GM23338 (cell line): ENCODE results near the gene SLC9C1. TPM values are rescaled to one million over a fixed set of nuclear protein-coding genes. Genes with fewer than 3 reads are reported as not detected.

Experiments
- ATAC-seq: fragments of 200-7000 bp; cut with Tn5 transposase; 3 replicates; pipeline ENCODE4 v1.9.1; 2020
- DNase-seq: peaks from one replicate; pipeline ENCODE4 v3.0.0-alpha.2; 2015; ENCODE audit warnings: low spot score
- H2AFZ ChIP-seq: fragments of 200-600 bp; sonication (generic); 2 replicates; pipeline ENCODE4 v1.8.0; 2016; ENCODE audit warnings: antibody characterized with exemption, mild to moderate bottlenecking, moderate library complexity
- H3F3A ChIP-seq: fragments of 200-600 bp; sonication (generic); replicated peaks from 2 replicates; pipeline ENCODE4 v1.8.0; 2017; ENCODE audit warnings: antibody characterized with exemption, mixed run types, low read depth
- H3K27ac ChIP-seq: fragments of 200-600 bp; sonication (generic); 2 replicates; pipeline ENCODE4 v1.6.1; 2016; ENCODE audit warnings: low read depth
- H3K27me3 ChIP-seq: fragments of 200-600 bp; sonication (generic); 2 replicates; pipeline ENCODE4 v1.8.0; 2016; ENCODE audit warnings: mild to moderate bottlenecking, mixed run types, moderate library complexity; ENCODE audit not compliant: insufficient read depth
- H3K36me3 ChIP-seq: fragments of 200-600 bp; sonication (generic); 2 replicates; pipeline ENCODE4 v1.8.0; 2016; ENCODE audit warnings: mild to moderate bottlenecking; ENCODE audit not compliant: insufficient read depth
- H3K4me1 ChIP-seq: fragments of 200-600 bp; sonication (generic); 2 replicates; pipeline ENCODE4 v1.8.0; 2016; ENCODE audit warnings: mild to moderate bottlenecking, moderate library complexity; ENCODE audit not compliant: insufficient read depth
- H3K4me2 ChIP-seq: fragments of 200-600 bp; sonication (generic); 2 replicates; pipeline ENCODE4 v1.7.1; 2017; ENCODE audit warnings: mixed run types
- H3K4me3 ChIP-seq: fragments of 200-600 bp; sonication (generic); 2 replicates; pipeline ENCODE4 v1.6.1; 2016; ENCODE audit warnings: mixed run types
- H3K79me2 ChIP-seq: fragments of 200-600 bp; sonication (generic); replicated peaks from 2 replicates; pipeline ENCODE4 v1.8.0; 2017; ENCODE audit warnings: mild to moderate bottlenecking; ENCODE audit not compliant: insufficient read depth
- H3K9me2 ChIP-seq: fragments of 200-600 bp; sonication (generic); 2 replicates; pipeline ENCODE4 v1.8.0; 2017; ENCODE audit not compliant: insufficient read depth
- H4K20me1 ChIP-seq: fragments of 200-600 bp; sonication (generic); replicated peaks from 2 replicates; pipeline ENCODE4 v1.8.0; 2017; ENCODE audit warnings: mild to moderate bottlenecking; ENCODE audit not compliant: insufficient read depth
- H3K27ac Mint-ChIP-seq: 2 replicates; pipeline ENCODE4 v1.8.0; 2020; ENCODE audit warnings: inconsistent platforms, mild to moderate bottlenecking, moderate library complexity, mixed read lengths
- H3K27me3 Mint-ChIP-seq: 3 replicates; pipeline ENCODE4 v1.8.0; 2022; ENCODE audit warnings: low read depth, mild to moderate bottlenecking, moderate library complexity, mixed read lengths, inconsistent platforms; ENCODE audit not compliant: insufficient read depth, poor library complexity
- H3K36me3 Mint-ChIP-seq: 3 replicates; pipeline ENCODE4 v1.8.0; 2021; ENCODE audit warnings: low read depth, mild to moderate bottlenecking, inconsistent platforms, moderate library complexity, mixed read lengths
- H3K4me1 Mint-ChIP-seq: 3 replicates; pipeline ENCODE4 v1.8.0; 2020; ENCODE audit warnings: mild to moderate bottlenecking, inconsistent platforms, mixed read lengths
- H3K4me3 Mint-ChIP-seq: 3 replicates; pipeline ENCODE4 v1.8.0; 2021; ENCODE audit warnings: moderate library complexity, mild to moderate bottlenecking, inconsistent platforms, mixed read lengths
- H3K9me3 Mint-ChIP-seq: 3 replicates; pipeline ENCODE4 v1.8.0; 2020; ENCODE audit warnings: moderate library complexity, mild to moderate bottlenecking, inconsistent platforms, mixed read lengths
- CREB1 ChIP-seq: fragments of 250-450 bp; sonication (Bioruptor Pico); IDR thresholded peaks from 2 replicates; pipeline ENCODE4 v1.5.0; 2020; ENCODE audit warnings: low read depth, mild to moderate bottlenecking, moderate library complexity
- CTCF ChIP-seq, 2 experiments: fragments of 200-600 bp in 1 of 2; sonication (generic) in 1 of 2; conservative IDR thresholded peaks; 2 replicates each; pipeline versions ENCODE4 v1.5.1 to v1.6.1; 2016 to 2017; ENCODE audit warnings: antibody characterized with exemption in 2 of 2, low read depth in 2 of 2, mild to moderate bottlenecking in 2 of 2, moderate library complexity in 1 of 2
- EZH2 ChIP-seq: fragments of 200-600 bp; sonication (generic); IDR thresholded peaks from one replicate; pipeline ENCODE4 v1.8.0; 2017; ENCODE audit warnings: antibody characterized with exemption, mild to moderate bottlenecking, low read depth; ENCODE audit not compliant: unreplicated experiment
- EZH2phosphoT487 ChIP-seq: fragments of 200-600 bp; sonication (generic); IDR thresholded peaks from one replicate; pipeline ENCODE4 v1.8.1; 2018; ENCODE audit warnings: antibody characterized with exemption; ENCODE audit not compliant: unreplicated experiment
- JUNB ChIP-seq: IDR thresholded peaks from one replicate; pipeline ENCODE4 v1.6.1; 2016; ENCODE audit warnings: antibody characterized with exemption; ENCODE audit not compliant: unreplicated experiment
- NANOG ChIP-seq: IDR thresholded peaks from 2 replicates; pipeline ENCODE4 v1.6.1; 2016; ENCODE audit warnings: antibody characterized with exemption, borderline replicate concordance
- POLR2AphosphoS5 ChIP-seq: IDR thresholded peaks from 2 replicates; pipeline ENCODE4 v1.6.1; 2016; ENCODE audit warnings: antibody characterized with exemption, low read depth
- STAT1 ChIP-seq: IDR thresholded peaks from one replicate; pipeline ENCODE4 v1.6.1; 2016; ENCODE audit warnings: antibody characterized with exemption; ENCODE audit not compliant: unreplicated experiment
- ZNF114 ChIP-seq: fragments of 250-450 bp; sonication (Bioruptor Pico); IDR thresholded peaks from 2 replicates; pipeline ENCODE4 v1.5.0; 2020; ENCODE audit warnings: mild to moderate bottlenecking, moderate library complexity
- ZNF331 ChIP-seq: fragments of 250-450 bp; sonication (Bioruptor Pico); IDR thresholded peaks from 2 replicates; pipeline ENCODE4 v1.5.0; 2020; ENCODE audit warnings: low read depth, mild to moderate bottlenecking, moderate library complexity
- polyA plus RNA-seq: library from polyadenylated mRNA; unstranded; fragments of >200 nt; fragmentation: Nextera tagmentation; extraction: Ambion mirVana; gene quantifications from 2 replicates; pipeline ENCODE4 v1.2.1, GENCODE V29; 2016
- total RNA-seq: library from RNA; depleted of rRNA; stranded (reverse); fragments of >200 nt; shearing (Covaris generic); gene quantifications from 2 replicates; pipeline ENCODE4 v1.2.3, GENCODE V29; 2014
- TF ChIP-seq, protein P1 (sequence below): IDR thresholded peaks from 2 replicates; pipeline ENCODE4 v1.6.1; 2016; ENCODE audit warnings: antibody characterized with exemption
- TF ChIP-seq, protein P2 (sequence below): fragments of 250-450 bp; sonication (Bioruptor Pico); IDR thresholded peaks from 2 replicates; pipeline ENCODE4 v1.5.0; 2020; ENCODE audit warnings: mild to moderate bottlenecking, moderate library complexity

The SLC9C1 gene
- total and polyA plus RNA-seq, 2 experiments from 2014 or later = 0.97 to 1.8 TPM

- Histone ChIP-seq H3K27me3 (no peaks in the 10 kb centered on the region), H4K20me1 (no peaks in the 10 kb centered on the region), H3K36me3 (no peaks in the 10 kb centered on the region; the same call in 1 of the 2 replicates), H3K79me2 (no peaks in the 10 kb centered on the region), H3K9me2 (no peaks in the 10 kb centered on the region), H3K4me2 (no peak overlapping the region), H3K27ac (no peak overlapping the region), H3K4me3 (no peak overlapping the region), H2AFZ (no peak overlapping the region), H3K4me1 (no peaks in the 10 kb centered on the region), H3F3A (0 out of 2 replicates have a peak, but pooled peaks cover 4% of the 10 kb centered on the region)
- Mint-ChIP-seq H3K36me3 (peaks cover 3% of the 10 kb centered on the region; the same call in 2 of the 3 replicates), H3K9me3 (no peaks in the 10 kb centered on the region; the same call in 2 of the 3 replicates), H3K27me3 (no peaks in the 10 kb centered on the region), H3K4me1 (peaks cover 5% of the 10 kb centered on the region), H3K27ac (no peak overlapping the region), H3K4me3 (no peak overlapping the region)
- ATAC-seq (no peak), DNase-seq (no peak)
- TF ChIP-seq POLR2AphosphoS5 (no peak), EZH2phosphoT487 (no peak), NANOG (no peak), ZNF114 (no peak), JUNB (no peak)
- TF ChIP-seq, protein P1, sequence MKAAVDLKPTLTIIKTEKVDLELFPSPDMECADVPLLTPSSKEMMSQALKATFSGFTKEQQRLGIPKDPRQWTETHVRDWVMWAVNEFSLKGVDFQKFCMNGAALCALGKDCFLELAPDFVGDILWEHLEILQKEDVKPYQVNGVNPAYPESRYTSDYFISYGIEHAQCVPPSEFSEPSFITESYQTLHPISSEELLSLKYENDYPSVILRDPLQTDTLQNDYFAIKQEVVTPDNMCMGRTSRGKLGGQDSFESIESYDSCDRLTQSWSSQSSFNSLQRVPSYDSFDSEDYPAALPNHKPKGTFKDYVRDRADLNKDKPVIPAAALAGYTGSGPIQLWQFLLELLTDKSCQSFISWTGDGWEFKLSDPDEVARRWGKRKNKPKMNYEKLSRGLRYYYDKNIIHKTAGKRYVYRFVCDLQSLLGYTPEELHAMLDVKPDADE = no peak
These were observed 184.7 kb downstream of the SLC9C1 start for GRCh38 chr3:112109322-112109721.

DNA sequence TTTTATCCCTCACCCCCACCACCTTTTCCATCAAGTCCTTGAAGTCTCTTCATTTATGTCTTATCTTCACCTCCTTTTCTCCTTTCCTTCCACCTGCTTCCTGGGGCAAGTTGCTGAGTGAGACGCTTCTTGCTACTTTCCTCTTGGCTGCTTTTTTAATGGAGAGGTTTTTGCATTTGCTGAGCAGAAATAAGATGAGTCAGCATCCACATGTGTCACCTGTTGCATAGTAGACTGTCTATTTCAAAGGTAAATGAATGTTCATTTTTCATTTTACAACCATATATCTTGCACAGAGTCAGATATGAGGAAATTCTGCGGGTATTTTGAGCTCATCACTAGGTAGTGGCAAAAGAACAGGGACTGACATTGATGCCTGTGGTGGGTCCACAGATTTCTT, 189.2 kb downstream of the SLC9C1 start:
- DNase-seq (no peak), ATAC-seq (no peak)
- H3K27ac Mint-ChIP-seq = peak overlapping the region; percentile 3; the same call in 1 of the 2 replicates
- no peak overlapping the region for H3K4me3 ChIP-seq
- H3K27me3 ChIP-seq = no peaks in the 10 kb centered on the region
- no peaks in the 10 kb centered on the region for H3K9me2 ChIP-seq
- H3K36me3 Mint-ChIP-seq = no peaks in the 10 kb centered on the region; the same call in 2 of the 3 replicates
- no peak overlapping the region for H3K27ac ChIP-seq
- H3K9me3 Mint-ChIP-seq = no peaks in the 10 kb centered on the region
- H3K27me3 Mint-ChIP-seq = peaks cover 1% of the 10 kb centered on the region
- no peaks in the 10 kb centered on the region for H3K79me2 ChIP-seq
- no peak overlapping the region for H2AFZ ChIP-seq
- H3K4me3 Mint-ChIP-seq = no peak overlapping the region
- H3K4me1 Mint-ChIP-seq = peaks cover 5% of the 10 kb centered on the region; the same call in 2 of the 3 replicates
- no peaks in the 10 kb centered on the region for H3F3A ChIP-seq
- no peaks in the 10 kb centered on the region for H3K4me1 ChIP-seq
- H3K36me3 ChIP-seq = no peaks in the 10 kb centered on the region; the same call in 1 of the 2 replicates
- H3K4me2 ChIP-seq = no peak overlapping the region
- H4K20me1 ChIP-seq = no peaks in the 10 kb centered on the region
- TF ChIP-seq CTCF (conservative IDR thresholded peaks at IDR 0.05; ENCODE audit: low read depth in 2 of 2) = no peak
- TF ChIP-seq ZNF331 (CRISPR knock-in tag) = no peak
- TF ChIP-seq EZH2 = no peak
- TF ChIP-seq, protein P2, sequence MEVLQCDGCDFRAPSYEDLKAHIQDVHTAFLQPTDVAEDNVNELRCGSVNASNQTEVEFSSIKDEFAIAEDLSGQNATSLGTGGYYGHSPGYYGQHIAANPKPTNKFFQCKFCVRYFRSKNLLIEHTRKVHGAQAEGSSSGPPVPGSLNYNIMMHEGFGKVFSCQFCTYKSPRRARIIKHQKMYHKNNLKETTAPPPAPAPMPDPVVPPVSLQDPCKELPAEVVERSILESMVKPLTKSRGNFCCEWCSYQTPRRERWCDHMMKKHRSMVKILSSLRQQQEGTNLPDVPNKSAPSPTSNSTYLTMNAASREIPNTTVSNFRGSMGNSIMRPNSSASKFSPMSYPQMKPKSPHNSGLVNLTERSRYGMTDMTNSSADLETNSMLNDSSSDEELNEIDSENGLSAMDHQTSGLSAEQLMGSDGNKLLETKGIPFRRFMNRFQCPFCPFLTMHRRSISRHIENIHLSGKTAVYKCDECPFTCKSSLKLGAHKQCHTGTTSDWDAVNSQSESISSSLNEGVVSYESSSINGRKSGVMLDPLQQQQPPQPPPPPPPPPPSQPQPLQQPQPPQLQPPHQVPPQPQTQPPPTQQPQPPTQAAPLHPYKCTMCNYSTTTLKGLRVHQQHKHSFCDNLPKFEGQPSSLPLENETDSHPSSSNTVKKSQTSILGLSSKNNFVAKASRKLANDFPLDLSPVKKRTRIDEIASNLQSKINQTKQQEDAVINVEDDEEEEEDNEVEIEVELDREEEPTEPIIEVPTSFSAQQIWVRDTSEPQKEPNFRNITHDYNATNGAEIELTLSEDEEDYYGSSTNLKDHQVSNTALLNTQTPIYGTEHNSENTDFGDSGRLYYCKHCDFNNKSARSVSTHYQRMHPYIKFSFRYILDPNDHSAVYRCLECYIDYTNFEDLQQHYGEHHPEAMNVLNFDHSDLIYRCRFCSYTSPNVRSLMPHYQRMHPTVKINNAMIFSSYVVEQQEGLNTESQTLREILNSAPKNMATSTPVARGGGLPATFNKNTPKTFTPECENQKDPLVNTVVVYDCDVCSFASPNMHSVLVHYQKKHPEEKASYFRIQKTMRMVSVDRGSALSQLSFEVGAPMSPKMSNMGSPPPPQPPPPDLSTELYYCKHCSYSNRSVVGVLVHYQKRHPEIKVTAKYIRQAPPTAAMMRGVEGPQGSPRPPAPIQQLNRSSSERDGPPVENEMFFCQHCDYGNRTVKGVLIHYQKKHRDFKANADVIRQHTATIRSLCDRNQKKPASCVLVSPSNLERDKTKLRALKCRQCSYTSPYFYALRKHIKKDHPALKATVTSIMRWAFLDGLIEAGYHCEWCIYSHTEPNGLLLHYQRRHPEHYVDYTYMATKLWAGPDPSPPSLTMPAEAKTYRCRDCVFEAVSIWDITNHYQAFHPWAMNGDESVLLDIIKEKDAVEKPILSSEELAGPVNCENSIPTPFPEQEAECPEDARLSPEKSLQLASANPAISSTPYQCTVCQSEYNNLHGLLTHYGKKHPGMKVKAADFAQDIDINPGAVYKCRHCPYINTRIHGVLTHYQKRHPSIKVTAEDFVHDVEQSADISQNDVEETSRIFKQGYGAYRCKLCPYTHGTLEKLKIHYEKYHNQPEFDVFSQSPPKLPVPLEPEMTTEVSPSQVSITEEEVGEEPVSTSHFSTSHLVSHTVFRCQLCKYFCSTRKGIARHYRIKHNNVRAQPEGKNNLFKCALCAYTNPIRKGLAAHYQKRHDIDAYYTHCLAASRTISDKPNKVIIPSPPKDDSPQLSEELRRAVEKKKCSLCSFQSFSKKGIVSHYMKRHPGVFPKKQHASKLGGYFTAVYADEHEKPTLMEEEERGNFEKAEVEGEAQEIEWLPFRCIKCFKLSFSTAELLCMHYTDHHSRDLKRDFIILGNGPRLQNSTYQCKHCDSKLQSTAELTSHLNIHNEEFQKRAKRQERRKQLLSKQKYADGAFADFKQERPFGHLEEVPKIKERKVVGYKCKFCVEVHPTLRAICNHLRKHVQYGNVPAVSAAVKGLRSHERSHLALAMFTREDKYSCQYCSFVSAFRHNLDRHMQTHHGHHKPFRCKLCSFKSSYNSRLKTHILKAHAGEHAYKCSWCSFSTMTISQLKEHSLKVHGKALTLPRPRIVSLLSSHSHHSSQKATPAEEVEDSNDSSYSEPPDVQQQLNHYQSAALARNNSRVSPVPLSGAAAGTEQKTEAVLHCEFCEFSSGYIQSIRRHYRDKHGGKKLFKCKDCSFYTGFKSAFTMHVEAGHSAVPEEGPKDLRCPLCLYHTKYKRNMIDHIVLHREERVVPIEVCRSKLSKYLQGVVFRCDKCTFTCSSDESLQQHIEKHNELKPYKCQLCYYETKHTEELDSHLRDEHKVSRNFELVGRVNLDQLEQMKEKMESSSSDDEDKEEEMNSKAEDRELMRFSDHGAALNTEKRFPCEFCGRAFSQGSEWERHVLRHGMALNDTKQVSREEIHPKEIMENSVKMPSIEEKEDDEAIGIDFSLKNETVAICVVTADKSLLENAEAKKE = no peak
- no peak for TF ChIP-seq ZNF114
- no peak for TF ChIP-seq CREB1 (CRISPR knock-in tag)
- TF ChIP-seq STAT1 = no peak
- TF ChIP-seq JUNB = no peak
